ENCODE results near the gene SRSF8. TPM values are rescaled to one million over a fixed set of nuclear protein-coding genes. Genes with fewer than 3 reads are reported as not detected.

The SRSF8 gene
- total and polyA plus RNA-seq, 9 of the 15 experiments (the other 6 are each of a cell fraction or from before 2014, with no cell fraction given), result 18.0 to 53.4 (median 27.9) TPM

- peak overlapping the region; percentile 79 for H3K4me3 ChIP-seq
- TSS peak; percentile 90 for BruUV-seq (replicated peaks)
- no peak for FAIRE-seq
- TF ChIP-seq TFAP4 (CRISPR knock-in tag; IDR thresholded peaks at IDR 0.05; ENCODE audit: borderline replicate concordance) (peak; percentile 59; the same call in 1 of the 2 replicates), CHD2 (IDR thresholded peaks at IDR 0.05; ENCODE audit: low read depth, low read length) (no peak), RFX5 (IDR thresholded peaks at IDR 0.05; ENCODE audit: low read depth, low read length) (no peak), RBBP5 (IDR thresholded peaks at IDR 0.05; ENCODE audit: borderline replicate concordance, insufficient read depth, low read length, poor library complexity, severe bottlenecking) (no peak), SUPT5H (IDR thresholded peaks at IDR 0.05) (0 out of 2 replicates have a peak, but pooled peaks have one; percentile 64), TRIM25 (IDR thresholded peaks at IDR 0.05; ENCODE audit: borderline replicate concordance) (no peak), MTA1 (IDR thresholded peaks at IDR 0.05; ENCODE audit: borderline replicate concordance) (no peak), HDAC3 (IDR thresholded peaks at IDR 0.05; ENCODE audit: borderline replicate concordance, partially characterized antibody) (no peak), E2F6 (IDR thresholded peaks at IDR 0.05; ENCODE audit: borderline replicate concordance in 1 of 2, extremely low read depth in 1 of 2, insufficient read depth in 1 of 2, insufficient read length in 1 of 2, low read depth in 1 of 2, low read length in 1 of 2, poor library complexity in 1 of 2, severe bottlenecking in 1 of 2) (peak in 1 of 2 experiments; percentile 18), CBX3 (IDR thresholded peaks at IDR 0.05; ENCODE audit: borderline replicate concordance in 1 of 2, low read length in 2 of 2) (no peak), GATA2 (CRISPR knock-in tag; IDR thresholded peaks at IDR 0.05) (no peak), GABPB1 (CRISPR knock-in tag; IDR thresholded peaks at IDR 0.05) (no peak), CBX8 (IDR thresholded peaks at IDR 0.05; ENCODE audit: borderline replicate concordance, extremely low read depth, low read depth, low read length, poor library complexity, severe bottlenecking) (no peak), MIER1 (IDR thresholded peaks at IDR 0.05; ENCODE audit: low read depth) (no peak), KDM4B (IDR thresholded peaks at IDR 0.05; ENCODE audit: borderline replicate concordance in 2 of 2, low read depth in 1 of 2) (no peak)
These were observed 22.4 kb downstream of the SRSF8 start for GRCh38 chr11:95088946-95089619.

More at GRCh38 chr11:95088946-95089619, 22.4 kb downstream of the SRSF8 start:
- no peaks in the 10 kb centered on the region; the same call in 2 of the 3 replicates for H3K36me3 ChIP-seq (ENCODE audit: control insufficient read depth, insufficient read depth, low read length)
- in situ Hi-C loops (cut with MboI) (no loop called here), intact Hi-C loops (cut with micrococcal nuclease) (loop anchor here (2.0 kb wide), 1 partner anchor 20 kb away; no protein-coding TSS in a partner anchor)
- no peaks in the 10 kb centered on the region for H3K27me3 ChIP-seq (ENCODE audit: control insufficient read depth in 2 of 2, insufficient read depth in 2 of 2, low read length in 2 of 2)
- H3K9ac ChIP-seq (ENCODE audit: insufficient read depth in 1 of 2, low read depth in 2 of 2, low read length in 2 of 2), result peak overlapping the region; percentile 76 to 93; a peak in 3 of 4 replicates
- peak overlapping the region; percentile 42; the same call in 2 of the 3 replicates for H3K27ac ChIP-seq (ENCODE audit: extremely low read depth, low read depth, low read length)
- peak overlapping the region; percentile 89 for H3K4me2 ChIP-seq (ENCODE audit: insufficient read depth, low read length)
- ATAC-seq (peak; percentile 66), DNase-seq (ENCODE audit: extremely low read depth in 1 of 4, low spot score in 3 of 4) (no peak)
- no peaks in the 10 kb centered on the region for H3K9me3 ChIP-seq (replicated peaks; ENCODE audit: control insufficient read depth, insufficient read depth, low read depth, low read length)
- H3K9me1 ChIP-seq (ENCODE audit: control insufficient read depth, insufficient read depth, low read length), result no peaks in the 10 kb centered on the region
- ChIA-PET POLR2A (interaction anchor here (0.6 to 5.8 kb wide), 7 partner anchors 9 to 241 kb away, joined by 3 to 37 read pairs (median 4); no protein-coding TSS in a partner anchor), CTCF (ENCODE audit: low intra/inter-chr PET ratio) (no interaction called here)
- WGBS (ENCODE audit: insufficient coverage, low coverage, missing lambda C conversion rate), result 28% methylated on average over 27 of the region's 27 CpGs
- H3K79me2 ChIP-seq (ENCODE audit: control insufficient read depth, insufficient read depth, low read length), result peaks cover 15% of the 10 kb centered on the region; the same call in 2 of the 3 replicates
- H4K20me1 ChIP-seq (replicated peaks; ENCODE audit: control insufficient read depth, insufficient read depth, low read length), result peaks cover 3% of the 10 kb centered on the region; the same call in 1 of the 2 replicates
- H2AFZ ChIP-seq (ENCODE audit: low read depth, low read length), result peak overlapping the region; percentile 96
- peaks cover 26 to 38% of the 10 kb centered on the region in 2 experiments for H3K4me1 ChIP-seq (replicated peaks in 1 of 2; ENCODE audit: control insufficient read depth in 2 of 2, insufficient read depth in 2 of 2, low read length in 2 of 2)
